ENCODE data around the gene ASB10. TPM values are rescaled to one million over a fixed set of nuclear protein-coding genes. Genes with fewer than 3 reads are reported as not detected.

Gene ASB10
- total RNA-seq, 1 experiment from 2014 or later, result not detected

- TF ChIP-seq FOXP4 (CRISPR knock-in tag; IDR thresholded peaks at IDR 0.05) (no peak), ZNF532 (CRISPR knock-in tag; IDR thresholded peaks at IDR 0.05; ENCODE audit: borderline replicate concordance) (no peak), EMX1 (CRISPR knock-in tag; IDR thresholded peaks at IDR 0.05) (no peak), ZNF263 (CRISPR knock-in tag; IDR thresholded peaks at IDR 0.05; ENCODE audit: low read depth) (no peak), ZNF317 (CRISPR knock-in tag; IDR thresholded peaks at IDR 0.05; ENCODE audit: borderline replicate concordance, low read depth) (no peak), USF1 (CRISPR knock-in tag; IDR thresholded peaks at IDR 0.05) (no peak), ZNF138 (CRISPR knock-in tag; conservative IDR thresholded peaks at IDR 0.05) (no peak), ATF6 (CRISPR knock-in tag; IDR thresholded peaks at IDR 0.05) (no peak), ATF1 (CRISPR knock-in tag; IDR thresholded peaks at IDR 0.05) (no peak)
Measured at GRCh38 chr7:151143261-151144015, 43.6 kb downstream of the ASB10 start (continued).

- H3K4me1 Mint-ChIP-seq, result peaks cover 19% of the 10 kb centered on the region
- peaks cover 27% of the 10 kb centered on the region for H3K36me3 Mint-ChIP-seq
- H3K27me3 Mint-ChIP-seq (ENCODE audit: low read depth), result no peaks in the 10 kb centered on the region
- CTCF ChIA-PET, result interaction anchor here (0.7 to 3.2 kb wide), 7 partner anchors 19 to 102 kb away, joined by 3 to 11 read pairs (median 5); partner anchors contain the start of genes ABCF2 and GBX1
- no peaks in the 10 kb centered on the region for H3K9me3 Mint-ChIP-seq
- H3K4me3 Mint-ChIP-seq, result no peak overlapping the region
- DNase-seq (ENCODE audit: low spot score), result no peak
- POLR2A ChIA-PET, result no interaction called here
- H3K27ac Mint-ChIP-seq, result no peak overlapping the region
- ATAC-seq, result no peak
- no peak for TF ChIP-seq NFYB (CRISPR knock-in tag; conservative IDR thresholded peaks at IDR 0.05; ENCODE audit: low read depth)
- no peak for TF ChIP-seq SMAD4 (CRISPR knock-in tag; IDR thresholded peaks at IDR 0.05)
- no peak for TF ChIP-seq GABPB1 (CRISPR knock-in tag; IDR thresholded peaks at IDR 0.05)
- no peak for TF ChIP-seq IRF1 (CRISPR knock-in tag; IDR thresholded peaks at IDR 0.05)
- TF ChIP-seq MLX (CRISPR knock-in tag; IDR thresholded peaks at IDR 0.05), result no peak
- TF ChIP-seq HMGXB4 (CRISPR knock-in tag; IDR thresholded peaks at IDR 0.05), result no peak
- no peak for TF ChIP-seq ZNF512 (CRISPR knock-in tag; IDR thresholded peaks at IDR 0.05; ENCODE audit: borderline replicate concordance)
- TF ChIP-seq OVOL2 (CRISPR knock-in tag; IDR thresholded peaks at IDR 0.05; ENCODE audit: borderline replicate concordance), result no peak
- TF ChIP-seq ZNF281 (CRISPR knock-in tag; IDR thresholded peaks at IDR 0.05), result no peak
Measured at GRCh38 chr7:151142686-151143040, 44.4 kb downstream of the ASB10 start.
